IPS-20b (cell line): ENCODE measurements around the gene ATAD3A.
"Not testable (repeated sequence)": the region's sequence is repeated elsewhere in the genome, so short reads cannot be mapped to it uniquely, and the experiment has no call there.

ENCODE experiments used
- H3K27ac ChIP-seq: one replicate; pipeline ENCODE4 v1.5.1; 2013; ENCODE audit warnings: low read length
- H3K27me3 ChIP-seq: 2 replicates; pipeline ENCODE4 v1.6.1; 2013; ENCODE audit warnings: mild to moderate bottlenecking, low read length, inconsistent platforms; ENCODE audit not compliant: insufficient read depth
- H3K36me3 ChIP-seq: 2 replicates; pipeline ENCODE4 v1.6.1; 2013; ENCODE audit warnings: low read depth, mild to moderate bottlenecking, inconsistent platforms, low read length, moderate library complexity; ENCODE audit not compliant: insufficient read depth
- H3K4me1 ChIP-seq: 2 replicates; pipeline ENCODE4 v1.6.1; 2013; ENCODE audit warnings: mild to moderate bottlenecking, control low read depth, inconsistent platforms, low read length, moderate library complexity; ENCODE audit not compliant: insufficient read depth
- H3K4me3 ChIP-seq: 2 replicates; pipeline ENCODE4 v1.5.1; 2013; ENCODE audit warnings: mild to moderate bottlenecking, low read length, inconsistent platforms
- H3K9ac ChIP-seq: 2 replicates; pipeline ENCODE4 v1.6.1; 2013; ENCODE audit warnings: low read depth, mild to moderate bottlenecking, inconsistent platforms, low read length, moderate library complexity
- H3K9me3 ChIP-seq: 2 replicates; pipeline ENCODE4 v1.6.1; 2013; ENCODE audit warnings: mild to moderate bottlenecking, low read depth, low read length, inconsistent platforms; ENCODE audit not compliant: insufficient read depth

The ATAD3A gene

GRCh38 chr1:1491601-1492000 is 20.4 kb upstream of the ATAD3A start:
- Histone ChIP-seq H3K4me1 (no peaks in the 10 kb centered on the region), H3K9ac (no peak overlapping the region), H3K9me3 (peaks cover 4% of the 10 kb centered on the region; the same call in 1 of the 2 replicates), H3K27me3 (no peaks in the 10 kb centered on the region), H3K4me3 (no peak overlapping the region), H3K36me3 (peaks cover 57% of the 10 kb centered on the region), H3K27ac (no peak overlapping the region)

- H3K36me3 ChIP-seq, result peaks cover 36% of the 10 kb centered on the region
- H3K9ac ChIP-seq, H3K27me3 ChIP-seq, H3K4me1 ChIP-seq, H3K27ac ChIP-seq, H3K4me3 ChIP-seq, H3K9me3 ChIP-seq: not testable (repeated sequence)
These were observed 17.7 kb upstream of the ATAD3A start for GRCh38 chr1:1494311-1494710.

- H3K9me3 ChIP-seq, H3K4me3 ChIP-seq, H3K27me3 ChIP-seq, H3K9ac ChIP-seq, H3K4me1 ChIP-seq, H3K27ac ChIP-seq: not testable (repeated sequence)
- H3K36me3 ChIP-seq, result peaks cover 24% of the 10 kb centered on the region
These were observed 16.4 kb upstream of the ATAD3A start for GRCh38 chr1:1495461-1495975.

- peak overlapping the region; percentile 52; the same call in 1 of the 2 replicates for H3K4me3 ChIP-seq
- not testable (repeated sequence) for H3K9ac ChIP-seq, H3K4me1 ChIP-seq, H3K27me3 ChIP-seq, H3K27ac ChIP-seq, H3K36me3 ChIP-seq, H3K9me3 ChIP-seq
These were observed 7.1 kb upstream of the ATAD3A start for GRCh38 chr1:1504777-1505365.

GRCh38 chr1:1505366-1505798 is 6.6 kb upstream of the ATAD3A start:
- not testable (repeated sequence) for H3K4me1 ChIP-seq, H3K9me3 ChIP-seq, H3K9ac ChIP-seq, H3K27me3 ChIP-seq, H3K27ac ChIP-seq, H3K36me3 ChIP-seq
- H3K4me3 ChIP-seq, result peak overlapping the region; percentile 52; the same call in 1 of the 2 replicates

- not testable (repeated sequence) for H3K4me3 ChIP-seq, H3K9ac ChIP-seq, H3K27ac ChIP-seq, H3K4me1 ChIP-seq, H3K27me3 ChIP-seq, H3K9me3 ChIP-seq, H3K36me3 ChIP-seq
These were observed 6.2 kb upstream of the ATAD3A start for GRCh38 chr1:1505801-1506200.

- no peak overlapping the region for H3K27ac ChIP-seq
- H3K9me3 ChIP-seq, result no peaks in the 10 kb centered on the region
- H3K36me3 ChIP-seq, result no peaks in the 10 kb centered on the region
- H3K9ac ChIP-seq, result no peak overlapping the region
- no peaks in the 10 kb centered on the region for H3K27me3 ChIP-seq
- no peak overlapping the region for H3K4me3 ChIP-seq
- H3K4me1 ChIP-seq, result no peaks in the 10 kb centered on the region
These were observed 4.7 kb upstream of the ATAD3A start for GRCh38 chr1:1507305-1507704.

GRCh38 chr1:1508775-1509464 is 3.0 kb upstream of the ATAD3A start:
- not testable (repeated sequence) for H3K9ac ChIP-seq, H3K4me1 ChIP-seq, H3K27ac ChIP-seq, H3K36me3 ChIP-seq, H3K27me3 ChIP-seq, H3K4me3 ChIP-seq, H3K9me3 ChIP-seq

- H3K4me3 ChIP-seq, H3K36me3 ChIP-seq, H3K9me3 ChIP-seq, H3K27ac ChIP-seq, H3K27me3 ChIP-seq, H3K9ac ChIP-seq, H3K4me1 ChIP-seq: not testable (repeated sequence)
These were observed 2.5 kb upstream of the ATAD3A start for GRCh38 chr1:1509465-1509850.

GRCh38 chr1:1510912-1511532 is 940 bp upstream of the ATAD3A start:
- H3K9ac ChIP-seq, result peak overlapping the region; percentile 82
- H3K27ac ChIP-seq, result peak overlapping the region; percentile 8
- no peaks in the 10 kb centered on the region for H3K27me3 ChIP-seq
- no peaks in the 10 kb centered on the region for H3K9me3 ChIP-seq
- H3K4me3 ChIP-seq, result peak overlapping the region; percentile 72
- no peaks in the 10 kb centered on the region; the same call in 1 of the 2 replicates for H3K36me3 ChIP-seq
- no peaks in the 10 kb centered on the region for H3K4me1 ChIP-seq

- not testable (repeated sequence) for H3K27me3 ChIP-seq, H3K9me3 ChIP-seq, H3K27ac ChIP-seq, H3K36me3 ChIP-seq, H3K9ac ChIP-seq, H3K4me1 ChIP-seq
- peak overlapping the region; percentile 63; the same call in 1 of the 2 replicates for H3K4me3 ChIP-seq
These were observed 463 bp downstream of the ATAD3A start for GRCh38 chr1:1512425-1512824.

GRCh38 chr1:1513675-1514074 is 1.7 kb downstream of the ATAD3A start:
- H3K27me3 ChIP-seq, H3K9me3 ChIP-seq, H3K9ac ChIP-seq, H3K4me1 ChIP-seq, H3K4me3 ChIP-seq, H3K27ac ChIP-seq: not testable (repeated sequence)
- H3K36me3 ChIP-seq, result peaks cover 13% of the 10 kb centered on the region
